ENCODE data around the gene SLC7A6OS. TPM values are rescaled to one million over a fixed set of nuclear protein-coding genes. Genes with fewer than 3 reads are reported as not detected.

SLC7A6OS gene
- total RNA-seq, 1 experiment from 2014 or later: 14.2 TPM

GRCh38 chr16:68267612-68268405 lies 42.9 kb downstream of the SLC7A6OS start:
- TF ChIP-seq EZH2 (IDR thresholded peaks at IDR 0.05; ENCODE audit: low read depth) (no peak), CTCF (conservative IDR thresholded peaks at IDR 0.05) (no peak)
- DNase-seq: no peak
- Histone ChIP-seq H3K36me3 (ENCODE audit: low read depth) (peaks cover 15% of the 10 kb centered on the region; the same call in 1 of the 2 replicates), H3K27ac (no peak overlapping the region), H3K27me3 (ENCODE audit: insufficient read depth, low read depth) (no peaks in the 10 kb centered on the region), H3K4me2 (no peak overlapping the region), H3F3A (ENCODE audit: insufficient read depth, low read depth) (peaks cover 39% of the 10 kb centered on the region), H3K4me1 (replicated peaks; ENCODE audit: insufficient read depth) (peaks cover 45% of the 10 kb centered on the region), H3K9me2 (ENCODE audit: insufficient read depth) (no peaks in the 10 kb centered on the region), H2AFZ (no peak overlapping the region), H4K20me1 (ENCODE audit: insufficient read depth) (peaks cover 25% of the 10 kb centered on the region), H3K4me3 (no peak overlapping the region), H3K79me2 (ENCODE audit: low read depth) (peaks cover 77% of the 10 kb centered on the region), H3K9me3 (ENCODE audit: insufficient read depth, low read depth) (no peaks in the 10 kb centered on the region)
- ChIA-PET CTCF (no interaction called here), POLR2A (ENCODE audit: unreplicated experiment) (no interaction called here)
- BruUV-seq (replicated peaks): no TSS peak
- intact Hi-C loops (cut with micrococcal nuclease; ENCODE audit: unreplicated experiment): no loop called here

GRCh38 chr16:68265078-68265920 lies 45.4 kb downstream of the SLC7A6OS start:
- peaks cover 38% of the 10 kb centered on the region for H3F3A ChIP-seq (ENCODE audit: insufficient read depth, low read depth)
- H3K27ac ChIP-seq: peak overlapping the region; percentile 89
- peaks cover 15% of the 10 kb centered on the region; the same call in 1 of the 2 replicates for H4K20me1 ChIP-seq (ENCODE audit: insufficient read depth)
- intact Hi-C loops (cut with micrococcal nuclease; ENCODE audit: unreplicated experiment): loop anchor here (1.0 kb wide), 3 partner anchors 28 to 63 kb away; partner anchors contain the start of gene SLC7A6OS
- H3K4me1 ChIP-seq (replicated peaks; ENCODE audit: insufficient read depth): peaks cover 34% of the 10 kb centered on the region
- DNase-seq: peak; percentile 83 to 99
- H3K79me2 ChIP-seq (ENCODE audit: low read depth): peaks cover 52% of the 10 kb centered on the region
- H3K4me3 ChIP-seq: peak overlapping the region; percentile 86
- BruUV-seq (replicated peaks): TSS peak; percentile 91
- POLR2A ChIA-PET (ENCODE audit: unreplicated experiment): interaction anchor here (0.6 to 1.9 kb wide), 5 partner anchors 29 to 495 kb away, joined by 3 to 6 read pairs (median 5); partner anchors contain the start of gene ESRP2
- peak overlapping the region; percentile 83 for H2AFZ ChIP-seq
- CTCF ChIA-PET: no interaction called here
- H3K27me3 ChIP-seq (ENCODE audit: insufficient read depth, low read depth): no peaks in the 10 kb centered on the region
- no peaks in the 10 kb centered on the region for H3K9me2 ChIP-seq (ENCODE audit: insufficient read depth)
- H3K36me3 ChIP-seq (ENCODE audit: low read depth): peaks cover 15% of the 10 kb centered on the region; the same call in 1 of the 2 replicates
- peak overlapping the region; percentile 77 for H3K4me2 ChIP-seq
- no peak for TF ChIP-seq EZH2 (IDR thresholded peaks at IDR 0.05; ENCODE audit: low read depth)
- no peak for TF ChIP-seq CTCF (conservative IDR thresholded peaks at IDR 0.05)
- no peaks in the 10 kb centered on the region for H3K9me3 ChIP-seq (ENCODE audit: insufficient read depth, low read depth)
